HG02642 (cell line): ENCODE data around the gene FEM1C.
A peak's percentile ranks its signal among the peaks of the same experiment; 100 is the strongest.
"Not testable (repeated sequence)": the region's sequence is repeated elsewhere in the genome, so short reads cannot be mapped to it uniquely, and the experiment has no call there.

Experiments
- ATAC-seq: cut with Tn5 transposase; IDR thresholded peaks from one replicate; pipeline ENCODE4 v1.9.1; 2021; ENCODE audit warnings: mild to moderate bottlenecking; ENCODE audit not compliant: unreplicated experiment, poor library complexity

Gene FEM1C

GRCh38 chr5:115480900-115481299 is 63.7 kb downstream of the FEM1C start:
- no peak for ATAC-seq

- peak; percentile 39 for ATAC-seq
Observed at GRCh38 chr5:115480271-115480670, 64.3 kb downstream of the FEM1C start.

- ATAC-seq = not testable (repeated sequence)
Observed at GRCh38 chr5:115479166-115479873, 65.3 kb downstream of the FEM1C start.

- no peak for ATAC-seq
Observed at GRCh38 chr5:115478281-115478680, 66.3 kb downstream of the FEM1C start.

GRCh38 chr5:115477581-115477980 is 67.0 kb downstream of the FEM1C start:
- no peak for ATAC-seq

GRCh38 chr5:115475788-115476187 is 68.8 kb downstream of the FEM1C start:
- ATAC-seq = no peak

- ATAC-seq = no peak
Observed at GRCh38 chr5:115472271-115473025, 72.1 kb downstream of the FEM1C start.

- ATAC-seq = no peak
Observed at GRCh38 chr5:115471345-115472063, 73.1 kb downstream of the FEM1C start.

GRCh38 chr5:115470921-115471320 is 73.7 kb downstream of the FEM1C start:
- ATAC-seq = no peak
